ENCODE results near the gene GLDN.

GLDN gene

DNA sequence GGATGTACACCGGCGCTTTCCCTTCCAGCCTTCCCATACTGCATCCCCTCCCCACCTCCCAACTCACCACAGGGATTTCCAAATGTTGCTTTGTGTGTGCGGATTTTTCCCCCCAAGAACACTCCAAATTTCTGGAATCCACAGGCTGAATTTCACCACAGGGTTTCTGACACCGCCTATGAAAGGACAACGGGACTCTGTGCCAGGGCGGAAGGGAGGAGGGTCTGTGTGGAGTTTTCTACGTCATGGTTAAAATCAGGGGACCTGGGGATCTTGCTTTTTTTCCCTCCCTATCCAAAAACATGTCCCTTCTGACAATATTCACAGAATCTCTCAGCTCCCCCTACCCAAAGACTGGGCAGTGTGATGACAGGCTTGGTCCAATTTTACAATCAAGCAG, 17.7 kb upstream of the GLDN start:
- no peak for DNase-seq

DNA sequence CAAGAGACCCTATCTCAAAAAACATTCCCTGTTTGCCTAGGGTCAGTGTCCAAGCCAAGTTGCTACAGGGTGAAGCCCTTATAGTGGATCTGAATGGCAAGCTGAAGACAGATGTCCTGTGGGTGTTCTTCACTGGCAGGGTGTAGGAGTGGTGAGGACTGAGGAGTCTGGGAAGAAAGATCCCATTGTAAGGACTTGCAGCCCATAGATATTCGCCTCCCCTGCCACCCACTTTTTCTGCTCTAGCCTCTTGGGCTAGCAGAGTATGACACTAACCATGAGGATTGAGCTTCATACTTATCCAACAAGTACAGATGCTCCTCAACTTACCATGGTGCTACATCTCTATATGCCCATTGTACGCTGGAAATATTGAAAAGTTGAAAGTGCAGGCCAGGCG, 16.3 kb upstream of the GLDN start:
- DNase-seq, result no peak

- DNase-seq, result no peak
Measured at GRCh38 chr15:51327081-51327480, 14.4 kb upstream of the GLDN start.

DNA sequence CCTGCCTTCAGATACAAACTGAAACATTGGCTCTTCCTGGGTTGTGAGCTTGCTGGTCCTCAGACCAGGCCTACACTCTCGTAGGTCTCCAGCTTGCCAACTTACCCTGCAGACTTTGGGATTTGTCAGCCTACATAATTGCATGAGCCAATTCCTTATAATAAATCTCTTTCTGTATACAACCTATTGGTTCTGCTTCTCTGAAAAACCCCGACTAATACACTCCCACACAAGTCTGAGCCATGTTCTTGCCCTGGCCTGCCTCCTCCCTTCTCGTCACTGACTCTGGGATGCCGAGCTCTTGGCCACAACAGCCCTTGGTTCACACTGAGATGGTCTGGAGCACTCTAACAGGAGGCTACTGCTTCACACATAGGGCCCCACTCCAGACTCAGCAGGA, 12.5 kb upstream of the GLDN start:
- no peak for DNase-seq

- DNase-seq, result no peak
Measured at GRCh38 chr15:51331141-51331540, 10.3 kb upstream of the GLDN start.

- DNase-seq, result no peak
Measured at GRCh38 chr15:51332206-51333147, 9.0 kb upstream of the GLDN start.

GRCh38 chr15:51333571-51333970, 7.9 kb upstream of the GLDN start:
- no peak for DNase-seq

GRCh38 chr15:51334011-51334451, 7.4 kb upstream of the GLDN start:
- DNase-seq, result no peak

DNA sequence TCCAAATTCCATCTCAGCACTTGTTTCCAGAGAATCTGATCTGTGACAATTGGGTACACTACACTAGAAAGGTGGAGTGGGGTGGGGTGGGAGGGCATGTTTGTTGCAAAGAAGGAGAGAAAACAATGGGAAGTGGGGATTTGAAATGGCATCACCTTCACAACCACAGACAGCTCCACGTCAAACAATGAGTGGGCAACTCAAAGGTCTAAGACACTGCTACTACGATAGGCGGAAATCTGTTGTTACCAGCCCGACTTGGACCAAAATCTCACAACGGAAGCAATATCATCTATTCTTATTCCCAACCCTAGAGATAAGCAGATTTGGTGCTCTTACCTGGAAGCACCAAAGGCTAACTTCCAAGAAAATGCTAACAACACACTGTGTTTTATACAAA, 6.4 kb upstream of the GLDN start:
- DNase-seq, result no peak

DNA sequence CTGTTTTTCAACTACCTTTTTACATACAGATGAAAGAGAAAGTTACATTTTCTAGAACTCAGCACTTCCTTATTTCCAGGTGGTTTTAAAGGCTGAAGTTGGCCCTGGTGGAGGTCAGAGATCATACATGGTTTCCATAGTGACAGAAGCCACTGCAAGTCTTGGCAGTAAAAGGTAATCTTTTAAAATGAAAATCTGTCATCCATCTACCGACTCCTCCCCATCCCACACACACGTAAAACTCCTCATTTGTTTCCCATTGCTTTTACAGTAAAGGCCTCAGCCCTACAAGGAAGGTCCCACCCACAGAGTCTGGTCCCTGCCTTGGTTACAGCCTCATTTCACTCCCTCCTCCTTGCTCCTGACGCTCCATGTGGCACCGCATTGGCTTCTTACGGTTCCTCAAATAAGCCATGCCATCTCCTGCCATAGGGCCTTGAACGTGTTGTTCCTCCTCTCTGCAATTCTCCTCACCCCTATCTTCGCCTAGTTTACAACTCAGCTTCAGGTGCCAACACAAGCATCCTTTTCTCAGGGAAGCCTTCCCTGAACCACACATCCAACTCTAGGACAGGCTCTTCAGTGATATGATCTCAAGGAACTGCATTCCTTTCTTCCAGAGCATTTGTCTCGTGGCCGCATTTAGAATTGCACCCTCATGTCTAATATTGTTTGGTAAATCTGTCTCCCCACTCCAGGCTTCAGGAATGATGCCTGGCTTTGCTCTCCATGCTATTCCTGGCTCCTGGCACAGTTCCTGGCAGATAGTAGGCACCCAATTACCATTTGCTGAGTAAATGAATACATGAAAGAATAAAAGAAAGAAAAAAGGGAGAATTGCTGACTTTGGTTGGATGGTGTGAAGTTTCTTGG, 5.7 kb upstream of the GLDN start:
- no peak for DNase-seq

- no peak for DNase-seq
Measured at GRCh38 chr15:51338496-51338895, 3.0 kb upstream of the GLDN start, which contains the start of gene CYP19A1. CYP19A1 (minus strand) TSS chr15:51338596; CDS start chr15:51242912, 95,684 bp downstream.

DNA sequence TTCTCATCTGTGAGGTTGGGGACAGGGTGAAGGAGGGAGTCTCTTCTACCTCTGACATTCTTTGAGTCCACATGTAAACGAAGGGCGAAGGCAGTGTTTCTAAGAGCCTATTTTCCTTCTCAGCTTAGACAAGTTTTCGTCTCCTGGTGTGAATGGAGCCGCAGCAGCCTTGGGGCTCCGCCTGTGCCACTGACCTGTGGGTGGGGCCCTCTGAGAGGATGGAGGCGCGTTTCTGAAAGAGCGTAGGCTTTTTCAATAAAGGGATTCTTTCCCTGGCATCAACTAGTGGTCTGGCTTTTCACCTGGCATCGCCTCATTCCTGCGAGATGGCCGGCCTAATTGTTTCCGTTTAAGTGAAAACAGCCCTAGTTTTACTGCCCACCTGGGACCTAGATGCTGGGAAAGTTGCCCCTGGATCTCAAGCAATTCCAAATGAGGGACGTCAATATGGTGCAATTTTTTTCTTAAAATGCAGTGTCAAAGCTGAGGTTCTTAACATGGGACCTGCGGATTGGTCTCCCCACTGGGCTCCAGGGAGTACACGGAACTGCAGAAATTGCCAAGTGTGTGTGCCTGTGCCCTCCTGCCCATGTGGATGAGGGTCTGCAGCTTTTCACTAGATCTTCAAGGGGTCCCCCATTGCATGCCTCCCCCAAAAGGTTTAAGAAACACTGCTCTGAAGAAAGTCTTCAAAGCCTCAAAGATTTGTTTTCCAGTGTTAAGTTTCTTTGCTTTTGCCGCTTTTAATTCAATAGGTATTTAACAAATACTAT, 958 bp downstream of the GLDN start:
- DNase-seq, result no peak

DNA sequence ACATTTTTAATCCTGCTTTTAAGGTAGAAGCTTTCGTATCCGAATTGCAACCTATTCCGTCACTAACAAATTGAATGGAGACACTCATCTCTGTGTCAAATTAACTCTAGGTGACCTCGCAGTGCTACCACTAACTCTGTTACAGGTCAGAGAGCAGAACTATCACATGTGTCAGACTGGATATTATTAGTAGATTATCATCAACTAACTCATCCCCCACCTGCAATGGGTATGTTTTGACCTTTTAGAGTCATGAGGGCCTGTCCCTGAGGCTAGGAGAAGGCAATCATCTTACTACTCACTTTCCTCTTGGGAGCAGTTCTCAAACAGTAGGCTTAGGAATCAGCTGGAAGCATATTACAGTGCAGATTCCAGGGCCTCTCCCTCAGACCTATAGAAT, 2.0 kb downstream of the GLDN start:
- DNase-seq, result no peak

DNA sequence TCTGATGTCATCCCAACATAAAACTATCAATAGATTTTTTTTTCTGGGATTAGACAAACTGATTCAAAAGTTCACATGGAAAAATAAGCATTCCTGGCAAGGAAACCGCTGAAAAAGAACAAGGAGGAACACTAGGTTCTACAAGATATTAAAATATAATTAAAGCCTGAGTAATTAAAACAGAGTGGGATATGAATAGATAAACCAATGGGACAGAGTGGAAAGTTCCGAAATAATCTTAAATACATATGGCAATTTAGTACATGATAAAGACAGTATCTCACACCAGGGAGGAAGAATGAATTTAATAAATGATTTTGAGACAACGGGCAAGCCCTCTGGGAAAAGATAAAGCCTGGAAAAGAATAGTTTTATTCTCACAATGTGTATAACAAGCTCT, 4.7 kb downstream of the GLDN start:
- no peak for DNase-seq

DNA sequence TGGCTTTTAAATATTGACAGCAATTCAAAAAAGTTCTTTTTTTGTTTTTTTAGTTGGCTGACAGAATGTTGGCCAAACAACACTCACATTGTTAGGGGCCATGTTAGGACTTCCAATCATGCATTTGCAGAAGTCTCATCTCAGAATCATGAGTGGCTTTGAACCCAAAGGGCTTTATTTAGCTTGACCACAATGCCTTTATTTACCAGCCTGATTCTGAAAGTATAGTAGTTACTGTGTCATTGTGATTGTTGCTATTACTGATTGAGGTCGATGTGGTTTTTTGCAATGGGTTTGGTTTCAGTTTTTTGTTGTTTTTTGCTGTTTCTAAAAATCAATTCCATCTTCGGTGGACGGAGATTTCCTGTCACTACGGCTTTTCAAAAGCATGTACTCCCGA, 7.2 kb downstream of the GLDN start:
- no peak for DNase-seq

GRCh38 chr15:51349156-51349844, 7.8 kb downstream of the GLDN start:
- no peak for DNase-seq

DNA sequence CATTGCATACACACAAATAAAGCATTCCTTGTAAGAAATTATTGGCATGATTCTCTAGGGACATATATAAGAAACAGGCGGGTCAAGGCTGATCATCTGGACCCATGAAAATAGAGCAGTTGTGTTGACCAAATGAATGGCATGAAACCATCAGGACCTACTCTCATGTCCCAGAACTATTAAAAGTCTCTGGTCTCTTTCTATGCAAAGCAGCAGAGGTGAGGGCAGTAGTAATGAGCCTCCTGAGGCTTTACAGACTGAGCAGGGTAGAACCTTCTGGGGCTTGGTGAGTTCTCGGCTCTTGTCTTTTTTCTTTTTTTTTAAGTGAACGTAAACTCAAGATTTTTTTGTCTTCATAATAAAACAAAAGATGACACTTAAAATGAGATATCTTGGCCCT, 9.3 kb downstream of the GLDN start:
- no peak for DNase-seq

DNA sequence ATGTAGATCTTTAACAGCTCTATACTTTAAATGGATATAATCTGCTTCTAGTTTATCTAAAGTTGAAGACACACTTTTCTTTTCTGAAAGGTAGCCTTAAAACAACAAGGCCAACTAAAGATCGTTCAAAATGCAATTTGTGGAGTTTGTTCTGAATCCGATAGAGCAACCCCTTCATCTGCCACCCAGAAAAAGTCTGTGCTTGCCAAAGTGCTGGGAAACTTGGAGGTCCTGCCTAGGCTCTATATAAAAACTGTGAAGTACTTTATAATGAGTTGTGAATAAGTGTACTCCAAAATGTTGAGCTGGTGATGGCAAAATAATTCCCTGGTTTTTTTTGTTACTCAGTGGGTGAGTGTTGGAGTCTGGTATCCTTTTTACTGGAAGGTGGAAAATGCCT, 12.5 kb downstream of the GLDN start:
- no peak for DNase-seq

GRCh38 chr15:51355096-51355495, 13.6 kb downstream of the GLDN start:
- no peak for DNase-seq

DNA sequence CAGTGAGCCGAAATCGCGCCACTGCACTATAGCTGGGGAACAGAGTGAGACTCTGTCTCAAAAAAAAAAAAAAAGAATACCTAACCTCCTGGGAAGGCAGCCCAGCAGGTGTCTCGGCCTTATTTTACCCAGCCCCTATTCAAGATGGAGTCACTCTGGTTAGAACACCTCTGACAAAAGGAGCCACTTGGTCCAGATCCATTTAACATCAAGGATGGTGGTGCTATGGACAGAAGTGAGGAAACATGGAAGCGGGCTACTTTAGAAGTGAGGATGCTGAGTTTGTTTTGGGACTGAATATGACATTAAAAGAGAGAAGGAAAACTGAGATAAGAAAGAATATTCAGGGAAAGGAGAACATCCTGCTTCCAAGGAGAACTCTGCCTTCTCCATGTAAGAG, 14.7 kb downstream of the GLDN start:
- no peak for DNase-seq

DNA sequence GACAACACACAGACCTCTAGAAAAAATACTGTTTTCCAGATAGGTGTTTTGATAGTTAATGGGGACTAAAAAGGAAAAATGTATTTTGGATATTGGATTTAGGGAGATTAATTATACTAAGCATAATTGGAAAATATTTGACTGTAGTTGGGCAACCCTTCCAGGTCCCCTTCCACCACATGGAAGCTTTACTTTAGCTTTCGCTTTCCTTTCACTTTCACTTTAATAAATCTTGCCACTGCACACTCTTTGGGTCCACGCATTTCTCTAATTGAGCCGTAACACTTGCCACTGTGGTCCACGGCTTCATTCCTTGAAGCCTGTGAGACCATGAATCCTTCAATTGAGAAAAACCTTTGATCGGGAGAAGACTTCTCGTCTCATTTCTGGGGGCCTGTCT, 15.5 kb downstream of the GLDN start:
- no peak for DNase-seq

- no peak for DNase-seq
Measured at GRCh38 chr15:51359981-51360380, 18.5 kb downstream of the GLDN start.
